Trophoblast cell (in vitro differentiated cells and primary cell): ENCODE data around the gene LLGL1.

Experiments used
- DNase-seq, 2 donors: peaks; one replicate each; pipeline ENCODE4 v3.0.0-alpha.2; 2016
- H2AFZ ChIP-seq: 2 replicates; pipeline ENCODE4 v1.6.1; 2013; ENCODE audit warnings: low read length, moderate library complexity, mild to moderate bottlenecking; ENCODE audit not compliant: insufficient read depth, poor library complexity
- H2AK5ac ChIP-seq: 2 replicates; pipeline ENCODE4 v1.6.1; 2013; ENCODE audit warnings: mild to moderate bottlenecking, low read length
- H2BK120ac ChIP-seq: 2 replicates; pipeline ENCODE4 v1.6.1; 2013; ENCODE audit warnings: low read length, mild to moderate bottlenecking, moderate library complexity; ENCODE audit not compliant: insufficient read depth, poor library complexity
- H2BK12ac ChIP-seq: 2 replicates; pipeline ENCODE4 v1.6.1; 2013; ENCODE audit warnings: mild to moderate bottlenecking, low read length, moderate library complexity
- H2BK5ac ChIP-seq: 2 replicates; pipeline ENCODE4 v1.6.1; 2013; ENCODE audit warnings: low read length, low read depth, moderate library complexity, mild to moderate bottlenecking; ENCODE audit not compliant: poor library complexity
- H3K14ac ChIP-seq: 2 replicates; pipeline ENCODE4 v1.6.1; 2013; ENCODE audit warnings: mild to moderate bottlenecking, low read length
- H3K18ac ChIP-seq: 2 replicates; pipeline ENCODE4 v1.6.1; 2013; ENCODE audit warnings: mild to moderate bottlenecking, low read length
- H3K23ac ChIP-seq: 2 replicates; pipeline ENCODE4 v1.6.1; 2013; ENCODE audit warnings: low read length
- H3K27ac ChIP-seq: 2 replicates; pipeline ENCODE4 v1.5.1; 2013; ENCODE audit warnings: low read depth, mild to moderate bottlenecking, inconsistent platforms, low read length, moderate library complexity
- H3K27me3 ChIP-seq: 2 replicates; pipeline ENCODE4 v1.6.1; 2013; ENCODE audit warnings: inconsistent platforms, mild to moderate bottlenecking, low read length, moderate library complexity; ENCODE audit not compliant: insufficient read depth
- H3K36me3 ChIP-seq, 2 experiments: 1 replicate in 1 of 2; 2 replicates in 1 of 2; pipeline ENCODE4 v1.6.1; 2013; ENCODE audit warnings: low read length in 2 of 2, mild to moderate bottlenecking in 2 of 2, moderate library complexity in 1 of 2; ENCODE audit not compliant: insufficient read depth in 2 of 2, control insufficient read depth in 1 of 2
- H3K4ac ChIP-seq: 2 replicates; pipeline ENCODE4 v1.6.1; 2013; ENCODE audit warnings: low read depth, mild to moderate bottlenecking, low read length, moderate library complexity
- H3K4me1 ChIP-seq, 2 experiments: 1 replicate in 1 of 2; 2 replicates in 1 of 2; pipeline ENCODE4 v1.6.1; 2013; ENCODE audit warnings: low read length in 2 of 2, mild to moderate bottlenecking in 2 of 2, moderate library complexity in 1 of 2; ENCODE audit not compliant: insufficient read depth in 2 of 2, control insufficient read depth in 1 of 2
- H3K4me2 ChIP-seq: 2 replicates; pipeline ENCODE4 v1.6.1; 2013; ENCODE audit warnings: inconsistent platforms, mild to moderate bottlenecking, low read length, moderate library complexity
- H3K4me3 ChIP-seq: 2 replicates; pipeline ENCODE4 v1.5.1; 2013; ENCODE audit warnings: mild to moderate bottlenecking, low read depth, low read length, inconsistent platforms
- H3K79me1 ChIP-seq: one replicate; pipeline ENCODE4 v1.6.1; 2013; ENCODE audit warnings: low read length
- H3K79me2 ChIP-seq: 2 replicates; pipeline ENCODE4 v1.6.1; 2013; ENCODE audit warnings: low read length, mild to moderate bottlenecking; ENCODE audit not compliant: control insufficient read depth, insufficient read depth, poor library complexity
- H3K9ac ChIP-seq: 2 replicates; pipeline ENCODE4 v1.6.1; 2013; ENCODE audit warnings: mild to moderate bottlenecking, low read length
- H3K9me3 ChIP-seq: 2 replicates; pipeline ENCODE4 v1.6.1; 2013; ENCODE audit warnings: low read depth, mild to moderate bottlenecking, control low read depth, inconsistent platforms, low read length; ENCODE audit not compliant: insufficient read depth
- H4K12ac ChIP-seq: 2 replicates; pipeline ENCODE4 v1.6.1; 2013; ENCODE audit warnings: low read depth, mild to moderate bottlenecking, low read length, moderate library complexity
- H4K8ac ChIP-seq: 2 replicates; pipeline ENCODE4 v1.6.1; 2013; ENCODE audit warnings: low read depth, mild to moderate bottlenecking, low read length, moderate library complexity
- H4K91ac ChIP-seq: one replicate; pipeline ENCODE4 v1.6.1; 2013; ENCODE audit warnings: low read depth, mild to moderate bottlenecking, low read length, moderate library complexity
- WGBS: extraction: QIAGEN DNeasy Blood & Tissue Kit; methylation state at CpG from one replicate; pipeline ENCODE4 v1.1.7; 2013; ENCODE audit warnings: missing lambda C conversion rate; ENCODE audit not compliant: insufficient read length, insufficient coverage; ENCODE audit errors: extremely low coverage; 5-methylcytosine and 5-hydroxymethylcytosine counted together

The LLGL1 gene

GRCh38 chr17:18226284-18226945, 980 bp downstream of the LLGL1 start:
- Histone ChIP-seq H3K79me2 (peaks cover 10% of the 10 kb centered on the region), H2AFZ (no peak overlapping the region), H2BK12ac (no peak overlapping the region), H4K12ac (no peak overlapping the region), H3K4me1 (peaks cover 16 to 20% of the 10 kb centered on the region in 2 experiments), H4K8ac (peak overlapping the region; percentile 77), H3K4me3 (peak overlapping the region; percentile 78), H4K91ac (peak overlapping the region; percentile 71), H2BK5ac (no peak overlapping the region), H3K36me3 (no peaks in the 10 kb centered on the region), H3K14ac (peak overlapping the region; percentile 47), H3K9ac (peak overlapping the region; percentile 77), H3K27me3 (no peaks in the 10 kb centered on the region), H2AK5ac (peak overlapping the region; percentile 8), H3K27ac (no peak overlapping the region), H3K23ac (peak overlapping the region; percentile 4), H3K9me3 (no peaks in the 10 kb centered on the region), H2BK120ac (no peak overlapping the region), H3K79me1 (peaks cover 18% of the 10 kb centered on the region), H3K4me2 (peak overlapping the region; percentile 76), H3K18ac (peak overlapping the region; percentile 58), H3K4ac (peak overlapping the region; percentile 87)
- no peak for DNase-seq
- no CpG with 5 or more reads among the region's 16 CpGs for WGBS

GRCh38 chr17:18227635-18228034, 2.2 kb downstream of the LLGL1 start:
- H3K4me1 ChIP-seq, result peaks cover 16 to 20% of the 10 kb centered on the region in 2 experiments
- H3K9me3 ChIP-seq, result no peaks in the 10 kb centered on the region
- H3K36me3 ChIP-seq, result peaks cover 8% of the 10 kb centered on the region in 2 experiments
- H3K23ac ChIP-seq, result no peak overlapping the region
- H3K4me3 ChIP-seq, result no peak overlapping the region
- H3K14ac ChIP-seq, result no peak overlapping the region
- no peak overlapping the region for H2AK5ac ChIP-seq
- H4K12ac ChIP-seq, result no peak overlapping the region
- DNase-seq, result no peak
- H3K4me2 ChIP-seq, result no peak overlapping the region
- H3K27ac ChIP-seq, result no peak overlapping the region
- no peak overlapping the region for H2BK120ac ChIP-seq
- peak overlapping the region; percentile 16 for H3K4ac ChIP-seq
- H3K79me1 ChIP-seq, result peaks cover 18% of the 10 kb centered on the region
- H2BK5ac ChIP-seq, result no peak overlapping the region
- no peak overlapping the region for H2AFZ ChIP-seq
- H4K91ac ChIP-seq, result no peak overlapping the region
- no peak overlapping the region for H3K18ac ChIP-seq
- no CpG with 5 or more reads among the region's 5 CpGs for WGBS
- no peak overlapping the region for H4K8ac ChIP-seq
- no peak overlapping the region for H2BK12ac ChIP-seq
- no peak overlapping the region for H3K9ac ChIP-seq
- peaks cover 10% of the 10 kb centered on the region for H3K79me2 ChIP-seq
- no peaks in the 10 kb centered on the region for H3K27me3 ChIP-seq

- Histone ChIP-seq H3K79me1 (peaks cover 18% of the 10 kb centered on the region), H3K4me3 (no peak overlapping the region), H4K12ac (no peak overlapping the region), H3K23ac (no peak overlapping the region), H3K27ac (no peak overlapping the region), H2AFZ (no peak overlapping the region), H3K4me1 (peaks cover 16 to 20% of the 10 kb centered on the region in 2 experiments), H4K8ac (no peak overlapping the region), H3K9me3 (no peaks in the 10 kb centered on the region), H2AK5ac (no peak overlapping the region), H2BK120ac (no peak overlapping the region), H3K9ac (no peak overlapping the region), H3K14ac (no peak overlapping the region), H3K27me3 (no peaks in the 10 kb centered on the region), H3K4ac (no peak overlapping the region), H4K91ac (no peak overlapping the region), H2BK12ac (no peak overlapping the region), H3K36me3 (peaks cover 13% of the 10 kb centered on the region in 2 experiments), H3K79me2 (peaks cover 10% of the 10 kb centered on the region), H2BK5ac (no peak overlapping the region), H3K4me2 (no peak overlapping the region), H3K18ac (no peak overlapping the region)
- no peak for DNase-seq
- WGBS, result no CpG with 5 or more reads among the region's 10 CpGs
Measured at GRCh38 chr17:18228176-18228682, 2.8 kb downstream of the LLGL1 start.

GRCh38 chr17:18229254-18229653, 3.8 kb downstream of the LLGL1 start:
- no peak overlapping the region for H3K18ac ChIP-seq
- H3K14ac ChIP-seq, result no peak overlapping the region
- DNase-seq, result no peak
- H2BK5ac ChIP-seq, result no peak overlapping the region
- H3K4me2 ChIP-seq, result no peak overlapping the region
- no peak overlapping the region for H3K9ac ChIP-seq
- H3K4me1 ChIP-seq, result peaks cover 13 to 16% of the 10 kb centered on the region in 2 experiments
- peaks cover 23% of the 10 kb centered on the region in 2 experiments for H3K36me3 ChIP-seq
- H4K8ac ChIP-seq, result no peak overlapping the region
- H3K9me3 ChIP-seq, result no peaks in the 10 kb centered on the region
- H2AK5ac ChIP-seq, result no peak overlapping the region
- H3K4ac ChIP-seq, result no peak overlapping the region
- peaks cover 10% of the 10 kb centered on the region for H3K79me2 ChIP-seq
- no peak overlapping the region for H4K12ac ChIP-seq
- no peak overlapping the region for H3K27ac ChIP-seq
- H3K23ac ChIP-seq, result no peak overlapping the region
- no peak overlapping the region for H2BK120ac ChIP-seq
- no peak overlapping the region for H2AFZ ChIP-seq
- H3K79me1 ChIP-seq, result peaks cover 15% of the 10 kb centered on the region
- H2BK12ac ChIP-seq, result no peak overlapping the region
- H3K4me3 ChIP-seq, result no peak overlapping the region
- WGBS, result no CpG with 5 or more reads among the region's 4 CpGs
- H4K91ac ChIP-seq, result no peak overlapping the region
- no peaks in the 10 kb centered on the region for H3K27me3 ChIP-seq
